HCT116 (cell line): ENCODE measurements around the gene FANK1. TPM values are rescaled to one million over a fixed set of nuclear protein-coding genes. Genes with fewer than 3 reads are reported as not detected.

ENCODE experiments used
- ATAC-seq: fragments of 200-7000 bp; cut with Tn5 transposase; 2 replicates; pipeline ENCODE4 v1.9.1; 2020; ENCODE audit warnings: mild to moderate bottlenecking, moderate library complexity
- BruUV-seq: library from RNA; stranded (reverse); fragments of 400-500 nt; replicated peaks from 2 replicates; lab custom pipeline; 2021; lab: Mats Ljungman, UMichigan
- CTCF ChIA-PET: fragments of 300-600 bp; sonication (Branson Sonifier 250); formaldehyde crosslinking; loops from one replicate; lab custom pipeline; 2021; ENCODE audit warnings: antibody characterized with exemption; lab: Charles Lee
- POLR2A ChIA-PET: fragments of 300-600, 350-600 bp; sonication (Branson Sonifier 250); formaldehyde crosslinking; loops from one replicate; lab custom pipeline; 2021; ENCODE audit warnings: antibody characterized with exemption; lab: Charles Lee
- RAD21 ChIA-PET, 2 experiments: fragments of 300-600 bp; sonication (Branson Sonifier 250); formaldehyde crosslinking; loops; one replicate each; lab custom pipeline; 2023; ENCODE audit warnings: low total read pairs in 2 of 2; ENCODE audit not compliant: uncharacterized antibody in 2 of 2, unreplicated experiment in 2 of 2, low non-redundant PET in 1 of 2; lab: Charles Lee
- DNase-seq: peaks from one replicate; pipeline ENCODE4 v3.0.0-alpha.2; 2010; ENCODE audit warnings: low read depth, low spot score
- H2AFZ ChIP-seq: fragments of 200-600 bp; shearing (Covaris generic), sonication (generic); 2 replicates; pipeline ENCODE4 v1.6.1; 2017; ENCODE audit warnings: low read depth, mixed run types, mixed read lengths, antibody characterized with exemption, low read length; ENCODE audit not compliant: poor library complexity, severe bottlenecking
- H3K27ac ChIP-seq: 2 replicates; pipeline ENCODE4 v1.5.1; 2012; ENCODE audit warnings: low read depth, low read length
- H3K27me3 ChIP-seq: fragments of 200-600 bp; sonication (generic); 2 replicates; pipeline ENCODE4 v1.6.1; 2016; ENCODE audit warnings: mixed run types, low read length, mixed read lengths; ENCODE audit not compliant: insufficient read depth
- H3K36me3 ChIP-seq, 2 experiments: fragments of 200-500 bp in 1 of 2; fragments of 200-600 bp in 1 of 2; sonication (Bioruptor generic) in 1 of 2; sonication (generic) in 1 of 2; 2 replicates each; pipeline versions ENCODE4 v1.5.1 to v1.6.1; 2014 to 2016; ENCODE audit warnings: low read length in 2 of 2, inconsistent platforms in 1 of 2, mixed read lengths in 1 of 2, mixed run types in 1 of 2; ENCODE audit not compliant: insufficient read depth in 2 of 2, control insufficient read depth in 1 of 2
- H3K4me1 ChIP-seq, 2 experiments: fragments of 200-600 bp in 1 of 2; sonication (generic) in 1 of 2; 2 replicates each; pipeline versions ENCODE4 v1.5.1 to v1.6.1; 2012 to 2017; ENCODE audit warnings: low read length in 2 of 2, inconsistent platforms in 1 of 2, mild to moderate bottlenecking in 1 of 2, mixed read lengths in 1 of 2, mixed run types in 1 of 2, moderate library complexity in 1 of 2; ENCODE audit not compliant: insufficient read depth in 2 of 2, control insufficient read depth in 1 of 2
- H3K4me2 ChIP-seq: fragments of 200-600 bp; sonication (generic); 2 replicates; pipeline ENCODE4 v1.6.1; 2017; ENCODE audit warnings: mixed run types, low read length, mixed read lengths
- H3K4me3 ChIP-seq, 2 experiments: fragments of 200-600 bp in 1 of 2; sonication (generic) in 1 of 2; replicated peaks in 1 of 2; 2 replicates each; pipeline ENCODE4 v1.5.1; 2011 to 2016; ENCODE audit warnings: low read length in 2 of 2, control low read depth in 1 of 2, low read depth in 1 of 2, mild to moderate bottlenecking in 1 of 2, mixed read lengths in 1 of 2, mixed run types in 1 of 2
- H3K79me2 ChIP-seq: fragments of 200-600 bp; sonication (generic); 2 replicates; pipeline ENCODE4 v1.6.1; 2017; ENCODE audit warnings: mild to moderate bottlenecking, mixed run types, low read length, moderate library complexity, mixed read lengths; ENCODE audit not compliant: insufficient read depth
- H3K9ac ChIP-seq: fragments of 200-600 bp; sonication (generic); 2 replicates; pipeline ENCODE4 v1.6.1; 2016; ENCODE audit warnings: low read length, mixed read lengths
- H3K9me2 ChIP-seq: fragments of 200-600 bp; sonication (generic), shearing (Covaris generic); 2 replicates; pipeline ENCODE4 v1.6.1; 2017; ENCODE audit warnings: mixed run types, mild to moderate bottlenecking, moderate library complexity; ENCODE audit not compliant: insufficient read depth
- H3K9me3 ChIP-seq, 2 experiments: fragments of 200-500 bp in 1 of 2; fragments of 200-600 bp in 1 of 2; sonication (Bioruptor generic) in 1 of 2; sonication (generic) in 1 of 2; 2 replicates each; pipeline ENCODE4 v1.6.1; 2014 to 2017; ENCODE audit warnings: low read length in 2 of 2, mixed read lengths in 2 of 2, inconsistent platforms in 1 of 2, low read depth in 1 of 2, mild to moderate bottlenecking in 1 of 2, mixed run types in 1 of 2, moderate library complexity in 1 of 2; ENCODE audit not compliant: control insufficient read depth in 1 of 2, insufficient read depth in 1 of 2
- H4K20me1 ChIP-seq: fragments of 200-600 bp; sonication (generic), shearing (Covaris generic); 2 replicates; pipeline ENCODE4 v1.6.1; 2017; ENCODE audit warnings: mixed run types, mild to moderate bottlenecking, moderate library complexity; ENCODE audit not compliant: insufficient read depth
- CBX3 ChIP-seq: IDR thresholded peaks from 2 replicates; pipeline ENCODE4 v1.6.1; 2012; ENCODE audit warnings: low read depth
- EGR1 ChIP-seq: IDR thresholded peaks from 2 replicates; pipeline ENCODE4 v1.6.1; 2012; ENCODE audit warnings: low read depth
- ELF1 ChIP-seq: IDR thresholded peaks from 2 replicates; pipeline ENCODE4 v1.6.1; 2012; ENCODE audit warnings: low read depth, borderline replicate concordance
- POLR2AphosphoS5 ChIP-seq: IDR thresholded peaks from 2 replicates; pipeline ENCODE4 v1.6.1; 2011; ENCODE audit warnings: mild to moderate bottlenecking, low read depth, low read length, moderate library complexity
- RAD21 ChIP-seq: IDR thresholded peaks from 2 replicates; pipeline ENCODE4 v1.6.1; 2012; ENCODE audit warnings: low read depth, mild to moderate bottlenecking
- SP1 ChIP-seq: IDR thresholded peaks from 2 replicates; pipeline ENCODE4 v1.6.1; 2012; ENCODE audit warnings: low read depth
- SRF ChIP-seq: IDR thresholded peaks from 2 replicates; pipeline ENCODE4 v1.6.1; 2012; ENCODE audit warnings: low read depth
- TCF7L2 ChIP-seq: IDR thresholded peaks from 2 replicates; pipeline ENCODE4 v1.7.0; 2011; ENCODE audit warnings: borderline replicate concordance, inconsistent platforms; ENCODE audit not compliant: insufficient read depth, insufficient read length; ENCODE audit errors: extremely low read depth
- YY1 ChIP-seq: IDR thresholded peaks from 2 replicates; pipeline ENCODE4 v1.6.1; 2011; ENCODE audit warnings: low read length, low read depth, moderate library complexity, mild to moderate bottlenecking; ENCODE audit not compliant: insufficient replicate concordance; ENCODE audit errors: extremely low read depth
- ZFX ChIP-seq: fragments of 450-650 bp; IDR thresholded peaks from 2 replicates; pipeline ENCODE4 v1.6.1; 2017
- ZNF274 ChIP-seq: fragments of 200-500 bp; sonication (Bioruptor generic); IDR thresholded peaks from 2 replicates; pipeline ENCODE4 v1.6.1; 2014; ENCODE audit warnings: mild to moderate bottlenecking, low read depth, low read length, inconsistent platforms
- intact Hi-C: fragments of 100-400 bp; cut with micrococcal nuclease; formaldehyde crosslinking; loops from 2 replicates; pipeline ENCODE4 v1.10.0; 2022
- total RNA-seq: library from RNA; stranded (reverse); gene quantifications from one replicate; pipeline ENCODE4 v1.2.1, GENCODE V29; 2021; ENCODE audit not compliant: unreplicated experiment
- TF ChIP-seq, protein P1 (sequence below): IDR thresholded peaks from 2 replicates; pipeline ENCODE4 v1.6.1; 2012
- TF ChIP-seq, protein P2 (sequence below): IDR thresholded peaks from 2 replicates; pipeline ENCODE4 v1.6.1; 2012; ENCODE audit warnings: low read depth
- TF ChIP-seq, protein P3 (sequence below), 3 experiments: fragments of 200-600 bp in 1 of 3; sonication (generic) in 1 of 3; IDR thresholded peaks in 2 of 3; conservative IDR thresholded peaks in 1 of 3; 2 replicates each; pipeline ENCODE4 v1.5.1; 2012 to 2017; ENCODE audit warnings: low read depth in 2 of 3, low read length in 2 of 3, antibody characterized with exemption in 1 of 3, borderline replicate concordance in 1 of 3, control low read depth in 1 of 3, mild to moderate bottlenecking in 1 of 3, mixed read lengths in 1 of 3, mixed run types in 1 of 3, moderate library complexity in 1 of 3; ENCODE audit not compliant: insufficient read depth in 1 of 3
- TF ChIP-seq, protein P4 (sequence below): IDR thresholded peaks from 2 replicates; pipeline ENCODE4 v1.6.1; 2012

FANK1 gene
- total RNA-seq, 1 experiment from 2014 or later, result 5.4 TPM

DNA sequence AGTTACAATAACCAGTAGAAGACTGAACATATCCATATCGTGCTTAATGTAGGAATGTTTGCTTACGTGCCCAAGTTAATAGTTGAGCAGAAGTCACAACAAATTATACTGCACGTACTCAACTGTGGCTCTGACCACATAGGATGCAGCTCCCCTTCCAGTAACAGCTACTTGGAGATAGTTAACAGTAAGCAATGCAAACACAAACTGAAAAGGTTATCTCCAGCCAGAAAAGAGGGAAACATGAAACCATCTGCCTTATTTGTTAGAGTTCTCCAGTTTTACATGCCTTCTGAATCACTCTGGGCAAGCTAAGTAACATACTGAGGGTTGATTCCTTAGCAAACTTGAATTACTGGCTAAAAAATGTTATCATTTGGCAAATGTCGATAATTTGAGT is 25.0 kb upstream of the FANK1 start (continued):
- TF ChIP-seq, protein P1, sequence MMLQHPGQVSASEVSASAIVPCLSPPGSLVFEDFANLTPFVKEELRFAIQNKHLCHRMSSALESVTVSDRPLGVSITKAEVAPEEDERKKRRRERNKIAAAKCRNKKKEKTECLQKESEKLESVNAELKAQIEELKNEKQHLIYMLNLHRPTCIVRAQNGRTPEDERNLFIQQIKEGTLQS, result no peak
- TF ChIP-seq EGR1 (no peak), SRF (no peak), ELF1 (no peak)

DNA sequence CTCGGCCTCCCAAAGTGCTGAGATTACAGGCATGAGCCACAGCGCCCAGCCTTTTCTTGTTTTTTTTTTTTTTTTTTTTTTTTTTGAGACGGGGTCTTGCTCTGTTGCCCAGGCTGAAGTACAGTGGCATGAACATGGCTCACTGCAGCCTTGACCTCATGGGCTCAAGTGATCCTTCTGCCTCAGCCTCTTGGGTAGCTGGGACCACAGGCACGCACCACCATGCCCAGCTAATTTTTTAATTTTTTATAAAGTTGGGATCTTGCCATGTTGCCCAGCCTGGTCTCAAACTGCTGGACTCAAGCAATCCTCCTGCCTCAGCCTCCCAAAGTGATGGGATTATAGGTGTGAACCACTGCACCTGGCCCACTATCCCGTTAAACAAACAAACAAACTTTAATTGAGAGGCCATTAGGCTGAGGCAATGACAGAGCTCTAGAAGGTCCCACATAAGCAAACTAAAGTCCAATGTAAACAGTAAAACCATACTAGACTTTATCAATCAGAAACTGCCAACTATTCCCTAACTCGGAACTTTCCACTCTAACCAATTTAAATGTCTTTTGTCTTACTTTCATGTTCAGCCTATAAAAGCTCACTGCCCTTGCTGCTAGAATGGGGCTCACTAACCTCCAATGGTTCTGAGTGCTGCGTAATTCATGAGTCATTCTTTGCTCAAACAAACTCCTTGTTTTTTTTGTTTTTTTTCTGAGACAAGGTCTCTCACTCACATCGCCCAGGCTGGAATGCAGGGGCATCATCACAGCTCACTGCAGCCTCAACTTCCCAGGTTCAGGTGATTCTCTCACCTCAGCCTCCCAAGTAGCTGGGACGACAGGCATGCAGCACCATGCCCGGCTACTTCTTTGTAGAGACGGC is 17.2 kb upstream of the FANK1 start:
- H2AFZ ChIP-seq, result no peak overlapping the region
- H3K36me3 ChIP-seq, result peaks cover 4 to 21% of the 10 kb centered on the region in 2 experiments
- no peaks in the 10 kb centered on the region for H4K20me1 ChIP-seq
- CTCF ChIA-PET, result interaction anchor here (1.0 to 1.7 kb wide), 2 partner anchors 11 to 13 kb away, joined by 3 to 18 read pairs; no protein-coding TSS in a partner anchor
- H3K9me2 ChIP-seq, result no peaks in the 10 kb centered on the region
- peak overlapping the region; percentile 64 for H3K27ac ChIP-seq
- H3K4me2 ChIP-seq, result peak overlapping the region; percentile 48
- peaks cover 28 to 31% of the 10 kb centered on the region in 2 experiments for H3K4me1 ChIP-seq
- H3K4me3 ChIP-seq, result peak overlapping the region in 1 of 2 experiments; percentile 2; a peak in 2 of 4 replicates
- intact Hi-C loops, result no loop called here
- H3K27me3 ChIP-seq, result no peaks in the 10 kb centered on the region
- RAD21 ChIA-PET, result no interaction called here
- H3K79me2 ChIP-seq, result peaks cover 6% of the 10 kb centered on the region; the same call in 1 of the 2 replicates
- DNase-seq (peak; percentile 93), ATAC-seq (peak; percentile 93)
- peaks cover 0 to 8% of the 10 kb centered on the region in 2 experiments; a peak in 1 of 4 replicates for H3K9me3 ChIP-seq
- peak overlapping the region; percentile 0; the same call in 1 of the 2 replicates for H3K9ac ChIP-seq
- POLR2A ChIA-PET, result no interaction called here
- no TSS peak for BruUV-seq
- TF ChIP-seq YY1, result peak; percentile 63
- peak; percentile 93 for TF ChIP-seq CBX3
- TF ChIP-seq ELF1, result no peak
- TF ChIP-seq SP1, result peak; percentile 93
- TF ChIP-seq EGR1, result no peak
- TF ChIP-seq, protein P2, sequence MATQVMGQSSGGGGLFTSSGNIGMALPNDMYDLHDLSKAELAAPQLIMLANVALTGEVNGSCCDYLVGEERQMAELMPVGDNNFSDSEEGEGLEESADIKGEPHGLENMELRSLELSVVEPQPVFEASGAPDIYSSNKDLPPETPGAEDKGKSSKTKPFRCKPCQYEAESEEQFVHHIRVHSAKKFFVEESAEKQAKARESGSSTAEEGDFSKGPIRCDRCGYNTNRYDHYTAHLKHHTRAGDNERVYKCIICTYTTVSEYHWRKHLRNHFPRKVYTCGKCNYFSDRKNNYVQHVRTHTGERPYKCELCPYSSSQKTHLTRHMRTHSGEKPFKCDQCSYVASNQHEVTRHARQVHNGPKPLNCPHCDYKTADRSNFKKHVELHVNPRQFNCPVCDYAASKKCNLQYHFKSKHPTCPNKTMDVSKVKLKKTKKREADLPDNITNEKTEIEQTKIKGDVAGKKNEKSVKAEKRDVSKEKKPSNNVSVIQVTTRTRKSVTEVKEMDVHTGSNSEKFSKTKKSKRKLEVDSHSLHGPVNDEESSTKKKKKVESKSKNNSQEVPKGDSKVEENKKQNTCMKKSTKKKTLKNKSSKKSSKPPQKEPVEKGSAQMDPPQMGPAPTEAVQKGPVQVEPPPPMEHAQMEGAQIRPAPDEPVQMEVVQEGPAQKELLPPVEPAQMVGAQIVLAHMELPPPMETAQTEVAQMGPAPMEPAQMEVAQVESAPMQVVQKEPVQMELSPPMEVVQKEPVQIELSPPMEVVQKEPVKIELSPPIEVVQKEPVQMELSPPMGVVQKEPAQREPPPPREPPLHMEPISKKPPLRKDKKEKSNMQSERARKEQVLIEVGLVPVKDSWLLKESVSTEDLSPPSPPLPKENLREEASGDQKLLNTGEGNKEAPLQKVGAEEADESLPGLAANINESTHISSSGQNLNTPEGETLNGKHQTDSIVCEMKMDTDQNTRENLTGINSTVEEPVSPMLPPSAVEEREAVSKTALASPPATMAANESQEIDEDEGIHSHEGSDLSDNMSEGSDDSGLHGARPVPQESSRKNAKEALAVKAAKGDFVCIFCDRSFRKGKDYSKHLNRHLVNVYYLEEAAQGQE, result no peak
- peak; percentile 52; the same call in 1 of the 2 replicates for TF ChIP-seq POLR2AphosphoS5
- TF ChIP-seq, protein P3, sequence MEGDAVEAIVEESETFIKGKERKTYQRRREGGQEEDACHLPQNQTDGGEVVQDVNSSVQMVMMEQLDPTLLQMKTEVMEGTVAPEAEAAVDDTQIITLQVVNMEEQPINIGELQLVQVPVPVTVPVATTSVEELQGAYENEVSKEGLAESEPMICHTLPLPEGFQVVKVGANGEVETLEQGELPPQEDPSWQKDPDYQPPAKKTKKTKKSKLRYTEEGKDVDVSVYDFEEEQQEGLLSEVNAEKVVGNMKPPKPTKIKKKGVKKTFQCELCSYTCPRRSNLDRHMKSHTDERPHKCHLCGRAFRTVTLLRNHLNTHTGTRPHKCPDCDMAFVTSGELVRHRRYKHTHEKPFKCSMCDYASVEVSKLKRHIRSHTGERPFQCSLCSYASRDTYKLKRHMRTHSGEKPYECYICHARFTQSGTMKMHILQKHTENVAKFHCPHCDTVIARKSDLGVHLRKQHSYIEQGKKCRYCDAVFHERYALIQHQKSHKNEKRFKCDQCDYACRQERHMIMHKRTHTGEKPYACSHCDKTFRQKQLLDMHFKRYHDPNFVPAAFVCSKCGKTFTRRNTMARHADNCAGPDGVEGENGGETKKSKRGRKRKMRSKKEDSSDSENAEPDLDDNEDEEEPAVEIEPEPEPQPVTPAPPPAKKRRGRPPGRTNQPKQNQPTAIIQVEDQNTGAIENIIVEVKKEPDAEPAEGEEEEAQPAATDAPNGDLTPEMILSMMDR (IDR thresholded peaks at IDR 0.05 in 2 of 3, conservative IDR thresholded peaks at IDR 0.05 in 1 of 3; ENCODE audit: borderline replicate concordance in 1 of 3, insufficient read depth in 1 of 3, low read depth in 2 of 3, low read length in 2 of 3), result no peak
- TF ChIP-seq ZNF274, result no peak
- peak; percentile 33; the same call in 1 of the 2 replicates for TF ChIP-seq RAD21
- TF ChIP-seq TCF7L2, result peak; percentile 75
- TF ChIP-seq, protein P4, sequence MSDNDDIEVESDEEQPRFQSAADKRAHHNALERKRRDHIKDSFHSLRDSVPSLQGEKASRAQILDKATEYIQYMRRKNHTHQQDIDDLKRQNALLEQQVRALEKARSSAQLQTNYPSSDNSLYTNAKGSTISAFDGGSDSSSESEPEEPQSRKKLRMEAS, result peak; percentile 69
- no peak for TF ChIP-seq ZFX
- TF ChIP-seq, protein P1, result no peak; the same call in 1 of the 2 replicates
